IMR-90 (cell line): ENCODE measurements around the gene DDX50. TPM values are rescaled to one million over a fixed set of nuclear protein-coding genes. Genes with fewer than 3 reads are reported as not detected.

Experiments
- ATAC-seq: fragments of 200-7000 bp; cut with Tn5 transposase; 2 replicates; pipeline ENCODE4 v1.9.1; 2020; ENCODE audit warnings: low read depth, mild to moderate bottlenecking, moderate library complexity
- BruUV-seq: library from RNA; stranded (reverse); fragments of 400-500 nt; replicated peaks from 2 replicates; lab custom pipeline; 2021; lab: Mats Ljungman, UMichigan
- CTCF ChIA-PET: fragments of 300-600 bp; formaldehyde crosslinking; extraction: SDS; loops from one replicate; lab custom pipeline; 2021; ENCODE audit warnings: antibody characterized with exemption; lab: Yijun Ruan, JAX
- POLR2A ChIA-PET: fragments of 300-600 bp; sonication (Branson Sonifier 250); formaldehyde crosslinking; loops from one replicate; lab custom pipeline; 2022; ENCODE audit warnings: antibody characterized with exemption; ENCODE audit not compliant: unreplicated experiment; lab: Charles Lee
- DNase-seq: peaks from one replicate; pipeline ENCODE4 v3.0.0; 2013
- H2AFZ ChIP-seq: replicated peaks from 2 replicates; pipeline ENCODE3; 2013; ENCODE audit warnings: low read length, mild to moderate bottlenecking; ENCODE audit not compliant: poor library complexity
- H2AK5ac ChIP-seq: 2 replicates; pipeline ENCODE4 v1.6.1; 2013; ENCODE audit warnings: low read depth, low read length, inconsistent platforms
- H2AK9ac ChIP-seq: replicated peaks from 2 replicates; pipeline ENCODE3; 2013; ENCODE audit warnings: mild to moderate bottlenecking, low read depth, low read length, moderate library complexity; ENCODE audit not compliant: poor library complexity
- H2BK120ac ChIP-seq: 2 replicates; pipeline ENCODE4 v1.6.1; 2013; ENCODE audit warnings: low read depth, low read length, inconsistent platforms
- H2BK15ac ChIP-seq: 3 replicates; pipeline ENCODE4 v1.6.1; 2013; ENCODE audit warnings: low read depth, low read length, inconsistent platforms
- H2BK20ac ChIP-seq: 2 replicates; pipeline ENCODE4 v1.6.1; 2013; ENCODE audit warnings: low read depth, mild to moderate bottlenecking, inconsistent platforms, low read length, moderate library complexity
- H2BK5ac ChIP-seq: 2 replicates; pipeline ENCODE4 v1.6.1; 2013; ENCODE audit warnings: mild to moderate bottlenecking, low read depth, low read length, inconsistent platforms; ENCODE audit not compliant: poor library complexity, severe bottlenecking
- H3K14ac ChIP-seq: replicated peaks from 2 replicates; pipeline ENCODE4 v1.6.1; 2013; ENCODE audit warnings: low read depth, low read length, inconsistent platforms
- H3K18ac ChIP-seq: 2 replicates; pipeline ENCODE4 v1.6.1; 2013; ENCODE audit warnings: low read depth, low read length, control low read depth
- H3K23ac ChIP-seq: 2 replicates; pipeline ENCODE4 v1.6.1; 2013; ENCODE audit warnings: low read depth, low read length, inconsistent platforms
- H3K27ac ChIP-seq: 2 replicates; pipeline ENCODE4 v1.5.1; 2013; ENCODE audit warnings: mild to moderate bottlenecking, control low read depth, low read length; ENCODE audit not compliant: insufficient read depth
- H3K27me3 ChIP-seq: 2 replicates; pipeline ENCODE4 v1.6.1; 2013; ENCODE audit warnings: low read length; ENCODE audit not compliant: control insufficient read depth, insufficient read depth
- H3K36me3 ChIP-seq: 2 replicates; pipeline ENCODE4 v1.6.1; 2013; ENCODE audit warnings: low read length, mixed read lengths; ENCODE audit not compliant: control insufficient read depth, insufficient read depth
- H3K4ac ChIP-seq: 2 replicates; pipeline ENCODE4 v1.6.1; 2013; ENCODE audit warnings: low read depth, low read length, inconsistent platforms
- H3K4me1 ChIP-seq: 2 replicates; pipeline ENCODE4 v1.6.1; 2013; ENCODE audit warnings: low read length, mixed read lengths; ENCODE audit not compliant: control insufficient read depth, insufficient read depth
- H3K4me2 ChIP-seq: 2 replicates; pipeline ENCODE4 v1.6.1; 2013; ENCODE audit warnings: low read depth, mild to moderate bottlenecking, control low read depth, low read length, moderate library complexity
- H3K4me3 ChIP-seq: 2 replicates; pipeline ENCODE4 v1.5.1; 2013; ENCODE audit warnings: low read depth, mild to moderate bottlenecking, control low read depth, low read length, moderate library complexity; ENCODE audit not compliant: insufficient read depth
- H3K56ac ChIP-seq: 2 replicates; pipeline ENCODE4 v1.6.1; 2013; ENCODE audit warnings: low read length, inconsistent platforms; ENCODE audit not compliant: insufficient read depth; ENCODE audit errors: extremely low read depth
- H3K79me1 ChIP-seq, 2 experiments: 2 replicates each; pipeline ENCODE4 v1.6.1; 2013; ENCODE audit warnings: low read length in 2 of 2, inconsistent platforms in 1 of 2, low read depth in 1 of 2
- H3K9ac ChIP-seq: 2 replicates; pipeline ENCODE4 v1.6.1; 2013; ENCODE audit warnings: low read depth, low read length, control low read depth
- H3K9me1 ChIP-seq: 2 replicates; pipeline ENCODE4 v1.6.1; 2013; ENCODE audit warnings: low read length, inconsistent platforms; ENCODE audit not compliant: insufficient read depth
- H3K9me3 ChIP-seq: 2 replicates; pipeline ENCODE4 v1.6.1; 2013; ENCODE audit warnings: low read length; ENCODE audit not compliant: control insufficient read depth, insufficient read depth
- H4K20me1 ChIP-seq: 2 replicates; pipeline ENCODE4 v1.6.1; 2013; ENCODE audit warnings: low read length, inconsistent platforms; ENCODE audit not compliant: insufficient read depth
- H4K5ac ChIP-seq: 2 replicates; pipeline ENCODE4 v1.6.1; 2013; ENCODE audit warnings: mild to moderate bottlenecking, low read depth, low read length, control low read depth
- H4K8ac ChIP-seq, 2 experiments: 2 replicates each; pipeline ENCODE4 v1.6.1; 2013; ENCODE audit warnings: low read depth in 2 of 2, low read length in 2 of 2, control low read depth in 1 of 2, inconsistent platforms in 1 of 2
- H4K91ac ChIP-seq: 2 replicates; pipeline ENCODE4 v1.6.1; 2013; ENCODE audit warnings: low read depth, low read length, inconsistent platforms; ENCODE audit not compliant: insufficient read depth
- BHLHE40 ChIP-seq: fragments of 150-350 bp; IDR thresholded peaks from 2 replicates; pipeline ENCODE4 v1.6.1; 2016; ENCODE audit warnings: mild to moderate bottlenecking, low read depth, low read length
- CEBPB ChIP-seq: IDR thresholded peaks from 2 replicates; pipeline ENCODE4 v1.6.1; 2012; ENCODE audit warnings: low read depth, low read length, improper control_type of control experiment
- CHD1 ChIP-seq: IDR thresholded peaks from 2 replicates; pipeline ENCODE4 v1.6.1; 2012; ENCODE audit warnings: low read depth, low read length, improper control_type of control experiment
- FOS ChIP-seq: fragments of 150-350 bp; IDR thresholded peaks from 2 replicates; pipeline ENCODE4 v1.6.1; 2016; ENCODE audit warnings: low read depth, low read length
- MAFK ChIP-seq: IDR thresholded peaks from 2 replicates; pipeline ENCODE4 v1.6.1; 2012; ENCODE audit warnings: low read depth, low read length, improper control_type of control experiment
- MAZ ChIP-seq: IDR thresholded peaks from 2 replicates; pipeline ENCODE4 v1.6.1; 2012; ENCODE audit warnings: low read depth, mild to moderate bottlenecking, low read length, improper control_type of control experiment, moderate library complexity, borderline replicate concordance
- MXI1 ChIP-seq: IDR thresholded peaks from 2 replicates; pipeline ENCODE4 v1.6.1; 2012; ENCODE audit warnings: low read depth, mild to moderate bottlenecking, low read length, moderate library complexity, borderline replicate concordance
- NFE2L2 ChIP-seq: fragments of 150-350 bp; IDR thresholded peaks from 2 replicates; pipeline ENCODE4 v1.6.1; 2016; ENCODE audit warnings: low read depth, mild to moderate bottlenecking, low read length
- POLR2A ChIP-seq: IDR thresholded peaks from 2 replicates; pipeline ENCODE4 v1.6.1; 2012; ENCODE audit warnings: mild to moderate bottlenecking, low read depth, low read length
- RAD21 ChIP-seq: IDR thresholded peaks from 2 replicates; pipeline ENCODE4 v1.6.1; 2012; ENCODE audit warnings: low read length, improper control_type of control experiment
- RCOR1 ChIP-seq: IDR thresholded peaks from 2 replicates; pipeline ENCODE4 v1.6.1; 2012; ENCODE audit warnings: mild to moderate bottlenecking, low read length, improper control_type of control experiment; ENCODE audit not compliant: insufficient replicate concordance
- RFX5 ChIP-seq: IDR thresholded peaks from 2 replicates; pipeline ENCODE4 v1.8.0; 2012; ENCODE audit warnings: low read depth, mild to moderate bottlenecking, low read length, moderate library complexity
- SMC3 ChIP-seq: fragments of 150-350 bp; IDR thresholded peaks from 2 replicates; pipeline ENCODE4 v1.6.1; 2016; ENCODE audit warnings: low read depth, mild to moderate bottlenecking, antibody characterized with exemption, low read length, moderate library complexity
- WGBS, 2 experiments: methylation state at CpG; one replicate each; pipeline versions ENCODE4 v1.1.5 to v1.1.7; 2013; ENCODE audit warnings: missing lambda C conversion rate in 2 of 2; ENCODE audit not compliant: insufficient read length in 1 of 2; ENCODE audit errors: extremely low coverage in 2 of 2; 5-methylcytosine and 5-hydroxymethylcytosine counted together
- dilution Hi-C: fragments of 300-500 bp; cut with HindIII; formaldehyde crosslinking; loops from one replicate; pipeline ENCODE4 v1.14.3; 2018; ENCODE audit warnings: low sequenced_read_pairs; ENCODE audit not compliant: unreplicated experiment
- in situ Hi-C: fragments of 300-500 bp; cut with MboI; formaldehyde crosslinking; loops from 3 replicates; pipeline ENCODE4 v1.14.3; 2019; ENCODE audit warnings: low sequenced_read_pairs, inconsistent platforms, mixed read lengths
- intact Hi-C: fragments of 100-400 bp; cut with micrococcal nuclease; formaldehyde crosslinking; loops from 2 replicates; pipeline ENCODE4 v1.10.0; 2022
- polyA plus RNA-seq, 3 experiments: library from polyadenylated mRNA; depleted of rRNA; stranded (reverse); fragments of >200 nt; gene quantifications; 2 replicates each; pipeline ENCODE4 v1.2.3, GENCODE V29; 2012; ENCODE audit warnings: low replicate concordance in 1 of 3
- total RNA-seq: library from RNA; depleted of rRNA; stranded (reverse); fragments of >200 nt; gene quantifications from 2 replicates; pipeline ENCODE4 v1.2.3, GENCODE V29; 2012
- TF ChIP-seq, protein P1 (sequence below): fragments of 150-350 bp; IDR thresholded peaks from 2 replicates; pipeline ENCODE4 v1.6.1; 2017; ENCODE audit warnings: mild to moderate bottlenecking, antibody characterized with exemption, low read length, low read depth
- TF ChIP-seq, protein P2 (sequence below): fragments of 150-350 bp; IDR thresholded peaks from 2 replicates; pipeline ENCODE4 v1.6.1; 2016; ENCODE audit warnings: low read depth, mild to moderate bottlenecking, low read length, moderate library complexity, borderline replicate concordance
- TF ChIP-seq, protein P3 (sequence below): conservative IDR thresholded peaks from 2 replicates; pipeline ENCODE4 v1.5.1; 2012; ENCODE audit warnings: mild to moderate bottlenecking, low read depth, low read length, improper control_type of control experiment

DDX50 gene
- total and polyA plus RNA-seq, 2 of the 4 experiments (the other 2 are of a cell fraction) = 31.1 to 55.7 TPM

DNA sequence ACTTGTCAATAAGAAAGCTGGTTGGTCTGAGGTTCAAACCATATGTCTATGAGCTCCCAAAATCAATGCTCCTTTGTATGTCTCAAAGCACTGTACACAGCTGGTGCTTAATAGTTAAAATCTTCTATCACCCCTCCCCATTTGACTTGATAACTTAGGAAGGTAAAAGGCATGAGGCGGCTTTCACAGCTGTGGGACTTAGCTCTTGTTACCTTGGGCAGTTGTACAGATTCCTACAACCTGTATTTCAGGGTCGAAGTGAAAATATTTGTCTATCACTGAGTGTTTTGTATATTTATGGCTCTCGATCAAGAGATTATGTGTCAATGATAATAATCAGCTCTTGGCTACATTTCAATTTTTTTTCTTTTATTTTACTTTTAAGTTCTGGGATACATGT is 86.5 kb downstream of the DDX50 start:
- no peak overlapping the region for H2BK20ac ChIP-seq
- H3K9me3 ChIP-seq = no peaks in the 10 kb centered on the region
- no peak overlapping the region for H2BK15ac ChIP-seq
- dilution Hi-C loops = no loop called here
- H3K23ac ChIP-seq = no peak overlapping the region
- H3K14ac ChIP-seq = no peak overlapping the region
- H4K5ac ChIP-seq = no peak overlapping the region
- H3K27me3 ChIP-seq = no peaks in the 10 kb centered on the region
- WGBS, 2 experiments = no CpG with 5 or more reads among the region's 3 CpGs
- ATAC-seq = no peak
- no peak overlapping the region for H2BK5ac ChIP-seq
- DNase-seq = no peak
- H3K4me3 ChIP-seq = no peak overlapping the region
- no peak overlapping the region for H3K4ac ChIP-seq
- CTCF ChIA-PET = interaction anchor here (1.6 kb wide), 1 partner anchor 18 kb away, joined by 6 read pairs; no protein-coding TSS in a partner anchor
- no peak overlapping the region for H3K27ac ChIP-seq
- no peak overlapping the region for H3K56ac ChIP-seq
- H4K8ac ChIP-seq = no peak overlapping the region
- no peak overlapping the region for H2BK120ac ChIP-seq
- no peak overlapping the region for H3K18ac ChIP-seq
- no peak overlapping the region for H4K91ac ChIP-seq
- H3K79me1 ChIP-seq = peaks cover 9 to 28% of the 10 kb centered on the region in 2 experiments
- no TSS peak for BruUV-seq
- no peak overlapping the region for H2AK5ac ChIP-seq
- no peak for TF ChIP-seq CHD1
- no peak for TF ChIP-seq SMC3
- no peak for TF ChIP-seq BHLHE40
- no peak for TF ChIP-seq FOS
- no peak for TF ChIP-seq MAZ
- TF ChIP-seq, protein P1, sequence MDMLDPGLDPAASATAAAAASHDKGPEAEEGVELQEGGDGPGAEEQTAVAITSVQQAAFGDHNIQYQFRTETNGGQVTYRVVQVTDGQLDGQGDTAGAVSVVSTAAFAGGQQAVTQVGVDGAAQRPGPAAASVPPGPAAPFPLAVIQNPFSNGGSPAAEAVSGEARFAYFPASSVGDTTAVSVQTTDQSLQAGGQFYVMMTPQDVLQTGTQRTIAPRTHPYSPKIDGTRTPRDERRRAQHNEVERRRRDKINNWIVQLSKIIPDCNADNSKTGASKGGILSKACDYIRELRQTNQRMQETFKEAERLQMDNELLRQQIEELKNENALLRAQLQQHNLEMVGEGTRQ = no peak
- no peak for TF ChIP-seq RAD21
- TF ChIP-seq MAFK = no peak
- no peak for TF ChIP-seq CEBPB
- TF ChIP-seq, protein P2, sequence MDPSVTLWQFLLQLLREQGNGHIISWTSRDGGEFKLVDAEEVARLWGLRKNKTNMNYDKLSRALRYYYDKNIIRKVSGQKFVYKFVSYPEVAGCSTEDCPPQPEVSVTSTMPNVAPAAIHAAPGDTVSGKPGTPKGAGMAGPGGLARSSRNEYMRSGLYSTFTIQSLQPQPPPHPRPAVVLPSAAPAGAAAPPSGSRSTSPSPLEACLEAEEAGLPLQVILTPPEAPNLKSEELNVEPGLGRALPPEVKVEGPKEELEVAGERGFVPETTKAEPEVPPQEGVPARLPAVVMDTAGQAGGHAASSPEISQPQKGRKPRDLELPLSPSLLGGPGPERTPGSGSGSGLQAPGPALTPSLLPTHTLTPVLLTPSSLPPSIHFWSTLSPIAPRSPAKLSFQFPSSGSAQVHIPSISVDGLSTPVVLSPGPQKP = no peak
- TF ChIP-seq NFE2L2 = no peak
- TF ChIP-seq, protein P3, sequence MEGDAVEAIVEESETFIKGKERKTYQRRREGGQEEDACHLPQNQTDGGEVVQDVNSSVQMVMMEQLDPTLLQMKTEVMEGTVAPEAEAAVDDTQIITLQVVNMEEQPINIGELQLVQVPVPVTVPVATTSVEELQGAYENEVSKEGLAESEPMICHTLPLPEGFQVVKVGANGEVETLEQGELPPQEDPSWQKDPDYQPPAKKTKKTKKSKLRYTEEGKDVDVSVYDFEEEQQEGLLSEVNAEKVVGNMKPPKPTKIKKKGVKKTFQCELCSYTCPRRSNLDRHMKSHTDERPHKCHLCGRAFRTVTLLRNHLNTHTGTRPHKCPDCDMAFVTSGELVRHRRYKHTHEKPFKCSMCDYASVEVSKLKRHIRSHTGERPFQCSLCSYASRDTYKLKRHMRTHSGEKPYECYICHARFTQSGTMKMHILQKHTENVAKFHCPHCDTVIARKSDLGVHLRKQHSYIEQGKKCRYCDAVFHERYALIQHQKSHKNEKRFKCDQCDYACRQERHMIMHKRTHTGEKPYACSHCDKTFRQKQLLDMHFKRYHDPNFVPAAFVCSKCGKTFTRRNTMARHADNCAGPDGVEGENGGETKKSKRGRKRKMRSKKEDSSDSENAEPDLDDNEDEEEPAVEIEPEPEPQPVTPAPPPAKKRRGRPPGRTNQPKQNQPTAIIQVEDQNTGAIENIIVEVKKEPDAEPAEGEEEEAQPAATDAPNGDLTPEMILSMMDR = no peak
- no peak for TF ChIP-seq POLR2A
- no peak for TF ChIP-seq RCOR1
- TF ChIP-seq RFX5 = no peak
- no peak for TF ChIP-seq MXI1
- no peak overlapping the region for H2AK9ac ChIP-seq
- peaks cover 8% of the 10 kb centered on the region for H3K4me1 ChIP-seq
- no peak overlapping the region for H3K9ac ChIP-seq
- H3K4me2 ChIP-seq = no peak overlapping the region
- in situ Hi-C loops = no loop called here
- H3K9me1 ChIP-seq = peaks cover 9% of the 10 kb centered on the region
- peaks cover 3% of the 10 kb centered on the region; the same call in 1 of the 2 replicates for H3K36me3 ChIP-seq
- no peak overlapping the region for H2AFZ ChIP-seq
- H4K20me1 ChIP-seq = peaks cover 2% of the 10 kb centered on the region; the same call in 1 of the 2 replicates
- intact Hi-C loops = loop anchor here (5.0 kb wide), 1 partner anchor 105 kb away; no protein-coding TSS in a partner anchor
- POLR2A ChIA-PET = no interaction called here
